ENCODE measurements around the gene AEBP2.

DNA sequence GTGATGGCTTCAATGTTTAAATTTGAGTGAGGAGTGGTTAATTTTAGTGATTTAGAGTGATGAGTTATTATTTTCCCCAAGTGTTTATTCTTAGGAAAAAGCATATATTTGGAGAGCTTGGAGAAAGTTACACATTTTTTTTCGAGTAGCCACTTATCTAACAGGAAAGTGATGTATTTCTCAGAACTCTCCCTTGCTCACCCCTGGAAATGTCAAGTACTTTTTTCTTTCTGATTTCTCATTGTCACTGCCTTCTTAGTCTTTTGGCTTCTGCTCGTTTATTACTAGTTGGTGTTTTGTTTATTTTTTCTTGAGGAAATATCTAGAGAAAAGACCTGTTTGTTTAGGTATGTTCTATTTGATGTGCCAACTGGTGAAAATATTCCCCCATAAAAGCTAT, 58.8 kb downstream of the AEBP2 start:
- TF ChIP-seq POLR2AphosphoS5 (IDR thresholded peaks at IDR 0.05; ENCODE audit: low read depth, low read length) (no peak), POLR2A (IDR thresholded peaks at IDR 0.05; ENCODE audit: low read depth, low read length) (no peak), SPI1 (IDR thresholded peaks at IDR 0.05; ENCODE audit: low read depth, low read length) (no peak), TAF1 (IDR thresholded peaks at IDR 0.05; ENCODE audit: low read depth, low read length) (no peak), POU2F2 (IDR thresholded peaks at IDR 0.05; ENCODE audit: low read depth, low read length) (no peak), PAX5 (IDR thresholded peaks at IDR 0.05; ENCODE audit: insufficient read depth, low read length, severe bottlenecking) (no peak)
